Gastrocnemius medialis (tissue), 4 donors: Measurements from ENCODE around the gene PPP1R26. TPM values are rescaled to one million over a fixed set of nuclear protein-coding genes. Genes with fewer than 3 reads are reported as not detected.

Experiments
- ATAC-seq, 2 donors: fragments of 150-250 bp; one replicate each; pipeline ENCODE4 v1.9.1; 2016
- DNase-seq, 2 donors: peaks; one replicate each; pipeline ENCODE4 v3.0.0-alpha.2; 2019
- H3K27ac ChIP-seq, 4 donors: fragments of 200-600 bp; sonication (generic); 1 replicate in 1 of 4; 2 replicates in 3 of 4; pipeline ENCODE4 v1.5.1; 2016 to 2018; ENCODE audit warnings: mild to moderate bottlenecking in 2 of 4, moderate library complexity in 1 of 4
- H3K27me3 ChIP-seq, 3 donors: fragments of 200-600 bp; sonication (generic) in 2 of 3; 1 replicate in 1 of 3; 2 replicates in 2 of 3; pipeline versions ENCODE4 v1.5.1 to v1.6.0; 2016 to 2019; ENCODE audit warnings: mild to moderate bottlenecking in 1 of 3, moderate library complexity in 1 of 3
- H3K36me3 ChIP-seq, 2 donors: fragments of 200-600 bp; sonication (generic) in 1 of 2; one replicate each; pipeline ENCODE4 v1.5.1; 2017 to 2018
- H3K4me1 ChIP-seq, 2 donors: fragments of 200-600 bp; sonication (generic) in 1 of 2; one replicate each; pipeline ENCODE4 v1.5.1; 2016 to 2017; ENCODE audit warnings: mild to moderate bottlenecking in 2 of 2
- H3K4me3 ChIP-seq, 4 donors: fragments of 200-600 bp; sonication (generic) in 3 of 4; 1 replicate in 1 of 4; 2 replicates in 3 of 4; pipeline ENCODE4 v1.5.1; 2016 to 2019; ENCODE audit warnings: mild to moderate bottlenecking in 2 of 4
- H3K9me3 ChIP-seq, 3 donors: fragments of 200-600 bp; sonication (generic) in 2 of 3; 1 replicate in 1 of 3; 2 replicates in 2 of 3; pipeline ENCODE4 v1.5.1; 2016 to 2019
- POLR2A ChIP-seq, 2 donors: fragments of 450-650 bp; IDR thresholded peaks; one replicate each; pipeline ENCODE4 v1.6.1; 2017; ENCODE audit warnings: antibody characterized with exemption in 2 of 2, mild to moderate bottlenecking in 2 of 2, moderate library complexity in 2 of 2
- in situ Hi-C, 4 donors: fragments of 200-750 bp; cut with MboI; loops; one replicate each; pipeline versions ENCODE4 v1.15.0 to v1.8.0; 2017; ENCODE audit warnings: low sequenced_read_pairs in 4 of 4
- intact Hi-C: fragments of 100-400 bp; cut with DNase I; formaldehyde crosslinking; loops from one replicate; pipeline ENCODE4 v1.15.1; 2023; ENCODE audit warnings: low total_unique reads
- total RNA-seq, 4 donors: library from RNA; depleted of rRNA; stranded (reverse); fragments of >200 nt; gene quantifications; one replicate each; pipeline versions ENCODE4 v1.1.0 to v1.2.3, GENCODE V29; 2016
- TF ChIP-seq, protein P1 (sequence below), 5 experiments: fragments of 450-650 bp in 3 of 5; fragments of 200-600 bp in 2 of 5; sonication (generic) in 2 of 5; IDR thresholded peaks in 4 of 5; conservative IDR thresholded peaks in 1 of 5; 1 replicate in 4 of 5; 2 replicates in 1 of 5; pipeline ENCODE4 v1.5.1; 2016 to 2019; ENCODE audit warnings: antibody characterized with exemption in 5 of 5, mild to moderate bottlenecking in 3 of 5, moderate library complexity in 3 of 5

Gene PPP1R26
- total RNA-seq, 4 donors from 2014 or later: 2.6 to 7.1 (median 5.1) TPM

DNA sequence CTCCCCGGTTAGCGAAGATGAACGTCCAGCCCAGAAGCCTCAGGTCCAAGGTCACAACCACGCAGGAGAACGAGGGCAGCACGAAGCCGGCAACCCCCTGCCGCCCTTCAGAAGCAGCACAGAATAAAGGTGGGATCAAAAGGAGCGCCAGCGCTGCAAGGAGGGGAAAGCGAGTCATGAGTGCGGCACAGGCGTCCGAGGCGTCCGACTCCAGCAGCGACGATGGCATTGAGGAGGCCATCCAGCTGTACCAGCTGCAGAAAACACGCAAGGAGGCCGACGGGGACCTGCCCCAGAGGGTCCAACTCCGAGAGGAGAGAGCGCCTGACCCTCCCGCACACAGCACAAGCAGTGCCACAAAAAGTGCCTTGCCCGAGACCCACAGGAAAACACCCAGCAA, 5.8 kb downstream of the PPP1R26 start:
- no peak for TF ChIP-seq POLR2A (IDR thresholded peaks at IDR 0.05)
- TF ChIP-seq, protein P1, sequence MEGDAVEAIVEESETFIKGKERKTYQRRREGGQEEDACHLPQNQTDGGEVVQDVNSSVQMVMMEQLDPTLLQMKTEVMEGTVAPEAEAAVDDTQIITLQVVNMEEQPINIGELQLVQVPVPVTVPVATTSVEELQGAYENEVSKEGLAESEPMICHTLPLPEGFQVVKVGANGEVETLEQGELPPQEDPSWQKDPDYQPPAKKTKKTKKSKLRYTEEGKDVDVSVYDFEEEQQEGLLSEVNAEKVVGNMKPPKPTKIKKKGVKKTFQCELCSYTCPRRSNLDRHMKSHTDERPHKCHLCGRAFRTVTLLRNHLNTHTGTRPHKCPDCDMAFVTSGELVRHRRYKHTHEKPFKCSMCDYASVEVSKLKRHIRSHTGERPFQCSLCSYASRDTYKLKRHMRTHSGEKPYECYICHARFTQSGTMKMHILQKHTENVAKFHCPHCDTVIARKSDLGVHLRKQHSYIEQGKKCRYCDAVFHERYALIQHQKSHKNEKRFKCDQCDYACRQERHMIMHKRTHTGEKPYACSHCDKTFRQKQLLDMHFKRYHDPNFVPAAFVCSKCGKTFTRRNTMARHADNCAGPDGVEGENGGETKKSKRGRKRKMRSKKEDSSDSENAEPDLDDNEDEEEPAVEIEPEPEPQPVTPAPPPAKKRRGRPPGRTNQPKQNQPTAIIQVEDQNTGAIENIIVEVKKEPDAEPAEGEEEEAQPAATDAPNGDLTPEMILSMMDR (IDR thresholded peaks at IDR 0.05 in 4 of 5, conservative IDR thresholded peaks at IDR 0.05 in 1 of 5): no peak
- in situ Hi-C loops (no loop called here), intact Hi-C loops (no loop called here)
- peaks cover 0 to 17% of the 10 kb centered on the region in 2 donors for H3K36me3 ChIP-seq
- H3K4me1 ChIP-seq: peaks cover 5 to 7% of the 10 kb centered on the region in 2 donors
- DNase-seq: no peak
- no peaks in the 10 kb centered on the region for H3K27me3 ChIP-seq
- no peak for ATAC-seq
- no peaks in the 10 kb centered on the region for H3K9me3 ChIP-seq
- no peak overlapping the region for H3K27ac ChIP-seq
- H3K4me3 ChIP-seq: no peak overlapping the region

DNA sequence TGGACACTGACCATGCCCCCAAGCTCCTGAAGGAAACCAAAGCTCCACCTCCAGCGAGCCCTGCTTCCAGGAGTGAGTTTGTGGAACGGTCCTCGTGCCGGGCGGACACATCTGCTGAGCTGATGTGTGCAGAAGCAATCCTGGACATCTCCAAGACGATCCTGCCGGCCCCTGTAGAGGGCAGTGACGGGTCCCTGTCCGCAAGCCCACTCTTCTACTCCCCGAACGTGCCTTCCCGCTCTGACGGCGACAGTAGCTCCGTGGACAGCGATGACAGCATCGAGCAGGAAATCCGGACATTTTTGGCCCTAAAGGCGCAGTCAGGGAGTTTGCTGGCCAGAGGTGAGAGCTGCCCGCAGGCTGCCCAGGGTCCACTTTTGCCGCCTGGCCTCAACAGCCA, 6.2 kb downstream of the PPP1R26 start:
- in situ Hi-C loops: no loop called here
- TF ChIP-seq, protein P1 (IDR thresholded peaks at IDR 0.05 in 4 of 5, conservative IDR thresholded peaks at IDR 0.05 in 1 of 5): no peak
- TF ChIP-seq POLR2A (IDR thresholded peaks at IDR 0.05): no peak
- ATAC-seq (no peak), DNase-seq (no peak)
- intact Hi-C loops: no loop called here
- H3K27me3 ChIP-seq: no peaks in the 10 kb centered on the region
- no peak overlapping the region for H3K27ac ChIP-seq
- H3K9me3 ChIP-seq: no peaks in the 10 kb centered on the region
- H3K4me3 ChIP-seq: no peak overlapping the region
- peaks cover 0 to 17% of the 10 kb centered on the region in 2 donors for H3K36me3 ChIP-seq
- H3K4me1 ChIP-seq: peaks cover under 1 to 3% of the 10 kb centered on the region in 2 donors

DNA sequence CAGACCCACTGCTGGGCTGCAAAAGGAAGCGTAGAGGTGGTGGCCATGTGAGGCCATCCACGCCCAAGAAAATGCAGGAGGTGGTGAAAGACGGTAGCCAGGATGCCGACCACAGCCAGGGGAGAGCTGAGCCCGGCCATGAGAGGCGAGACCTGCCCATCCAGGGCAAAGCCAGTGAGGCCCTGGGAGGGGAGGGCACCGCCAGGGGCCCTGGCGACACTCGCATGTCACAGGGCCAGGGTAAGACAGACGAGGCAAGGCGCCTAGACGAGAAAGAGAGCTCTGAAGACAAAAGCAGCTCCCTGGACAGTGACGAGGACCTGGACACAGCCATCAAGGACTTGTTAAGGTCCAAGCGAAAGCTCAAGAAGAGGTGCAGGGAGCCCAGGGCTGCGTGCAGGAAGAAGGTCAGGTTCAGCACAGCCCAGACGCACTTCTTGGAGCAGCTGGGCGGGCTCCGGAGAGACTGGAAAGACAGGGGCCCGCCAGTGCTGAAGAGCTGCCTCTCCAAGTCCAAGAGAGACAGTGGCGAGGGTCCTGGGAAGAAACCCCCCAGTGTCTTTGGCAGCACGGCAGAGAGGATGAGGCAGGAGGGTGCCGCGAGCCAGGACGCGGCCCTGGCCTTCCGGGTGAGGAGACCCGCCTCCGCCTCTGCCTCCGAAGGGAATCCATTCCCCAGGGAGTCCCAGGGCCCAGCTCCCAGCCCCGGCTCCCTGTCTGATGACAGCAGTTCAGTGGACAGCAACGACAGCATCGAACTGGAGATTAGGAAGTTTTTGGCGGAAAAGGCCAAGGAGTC, 6.9 kb downstream of the PPP1R26 start:
- in situ Hi-C loops (no loop called here), intact Hi-C loops (no loop called here)
- Histone ChIP-seq H3K4me3 (no peak overlapping the region), H3K4me1 (no peaks in the 10 kb centered on the region), H3K27me3 (no peaks in the 10 kb centered on the region), H3K9me3 (no peaks in the 10 kb centered on the region), H3K36me3 (peaks cover 0 to 17% of the 10 kb centered on the region in 2 donors), H3K27ac (no peak overlapping the region)
- no peak for TF ChIP-seq POLR2A (IDR thresholded peaks at IDR 0.05)
- TF ChIP-seq, protein P1 (IDR thresholded peaks at IDR 0.05 in 4 of 5, conservative IDR thresholded peaks at IDR 0.05 in 1 of 5): no peak
- ATAC-seq: no peak
- no peak for DNase-seq

DNA sequence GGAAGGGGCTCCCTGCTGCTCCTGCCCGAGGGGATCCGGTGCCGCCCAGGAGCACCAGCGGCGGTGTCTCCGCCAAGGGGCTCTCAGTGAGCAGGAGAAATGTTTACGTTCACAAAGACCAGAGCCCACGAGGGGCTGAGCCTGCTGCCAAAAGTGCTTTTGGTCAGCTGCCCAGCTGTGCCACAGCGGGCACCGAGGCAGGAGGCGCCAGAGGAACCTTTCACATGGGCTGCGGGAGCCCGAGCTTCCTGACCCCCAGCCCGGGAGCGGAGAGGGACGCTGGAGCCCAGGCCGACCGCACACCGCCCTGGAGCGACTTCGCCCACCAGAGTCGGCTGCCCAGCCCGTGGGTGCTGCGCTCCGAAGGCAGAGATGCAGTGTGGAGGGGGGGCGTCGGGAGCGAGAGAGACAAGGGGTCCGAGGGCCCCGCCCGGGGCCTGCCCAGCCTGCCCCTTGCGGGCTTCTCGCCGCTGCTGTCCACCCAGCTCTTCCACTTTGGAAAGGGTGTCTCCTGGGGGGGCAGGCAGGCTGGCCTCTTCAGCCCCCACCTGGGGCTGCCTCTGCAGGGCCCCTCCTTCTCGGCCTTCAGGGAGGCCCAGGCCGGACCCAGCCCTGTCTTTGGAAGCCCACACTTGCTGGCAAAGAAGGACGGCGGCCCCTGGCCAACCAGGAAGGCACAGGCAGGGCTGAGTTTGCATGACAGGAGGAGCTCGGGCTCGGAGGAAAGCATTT, 7.9 kb downstream of the PPP1R26 start:
- H3K4me3 ChIP-seq: no peak overlapping the region
- in situ Hi-C loops (no loop called here), intact Hi-C loops (no loop called here)
- H3K27ac ChIP-seq: no peak overlapping the region
- TF ChIP-seq, protein P1 (IDR thresholded peaks at IDR 0.05 in 4 of 5, conservative IDR thresholded peaks at IDR 0.05 in 1 of 5): no peak
- TF ChIP-seq POLR2A (IDR thresholded peaks at IDR 0.05): no peak
- no peak for ATAC-seq
- H3K9me3 ChIP-seq: no peaks in the 10 kb centered on the region
- no peaks in the 10 kb centered on the region for H3K4me1 ChIP-seq
- peaks cover 0 to 17% of the 10 kb centered on the region in 2 donors for H3K36me3 ChIP-seq
- no peak for DNase-seq
- H3K27me3 ChIP-seq: no peaks in the 10 kb centered on the region
